Fibroblast of skin of right biceps (primary cell): ENCODE data around the gene KRT7.

Experiments used
- DNase-seq: peaks from one replicate; pipeline ENCODE4 v3.0.0-alpha.2; 2013

Gene KRT7

GRCh38 chr12:52212701-52213563 is 20.1 kb upstream of the KRT7 start:
- DNase-seq, result no peak

DNA sequence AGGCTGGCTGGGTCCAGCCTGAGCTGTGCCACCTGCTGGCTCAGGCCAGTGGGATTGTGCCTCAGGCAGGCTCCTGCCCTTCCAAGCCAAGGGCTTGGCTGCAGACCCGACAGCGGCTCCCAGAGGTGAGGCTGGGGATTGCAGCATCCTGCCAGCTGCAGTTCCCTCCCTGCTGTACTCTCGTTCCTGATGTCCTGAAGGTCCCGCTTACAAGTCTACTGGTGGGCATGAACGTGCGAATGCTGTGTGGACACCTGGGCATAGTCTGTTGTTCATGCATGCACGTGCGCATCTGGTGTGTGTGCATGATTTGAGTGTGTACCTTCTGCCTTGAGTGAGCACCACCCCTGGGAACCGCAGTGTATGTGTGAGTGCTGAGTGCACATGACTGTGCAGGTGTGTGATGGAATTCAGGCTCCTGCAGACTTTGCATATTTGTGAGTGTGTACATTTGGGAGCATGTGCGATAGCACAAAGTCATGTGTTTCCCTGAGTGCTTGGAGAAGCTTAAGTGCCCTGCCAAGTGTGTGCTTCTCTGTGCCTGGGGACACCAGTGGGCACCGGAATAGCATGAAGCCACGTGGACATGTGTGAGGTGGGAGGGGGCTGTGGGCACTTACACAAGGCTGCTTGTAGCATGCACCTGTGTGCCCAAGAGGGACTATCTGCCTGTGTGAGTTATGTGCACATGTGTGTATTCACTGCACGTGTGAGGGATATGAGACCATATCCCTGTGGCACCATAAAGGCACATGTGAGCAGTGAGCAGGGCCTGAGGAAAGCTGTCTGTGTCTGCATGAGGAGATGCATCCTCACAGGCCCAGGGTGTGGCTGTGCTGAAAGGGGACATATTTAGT is 19.3 kb upstream of the KRT7 start:
- DNase-seq, result peak; percentile 69

DNA sequence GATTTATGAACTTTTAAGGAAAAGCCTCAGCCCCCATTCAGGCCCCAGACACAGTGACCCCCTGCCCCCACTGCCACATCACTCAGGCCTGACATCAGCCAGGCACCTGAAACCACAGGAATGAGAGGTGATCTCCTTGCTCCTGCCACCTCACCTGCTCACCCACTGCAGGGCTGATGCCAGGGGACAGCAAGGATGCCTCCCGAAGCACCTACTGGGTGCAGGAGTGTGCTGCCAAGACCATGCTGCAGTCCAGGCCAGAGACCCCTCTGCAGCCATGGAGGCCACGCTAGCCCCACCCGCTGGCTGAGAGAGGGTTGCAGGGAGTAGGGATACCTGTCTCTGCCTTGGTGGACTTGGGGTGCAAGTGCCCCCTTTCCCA is 18.6 kb upstream of the KRT7 start:
- no peak for DNase-seq

- DNase-seq, result no peak
Measured at GRCh38 chr12:52215587-52216031, 17.4 kb upstream of the KRT7 start.

DNA sequence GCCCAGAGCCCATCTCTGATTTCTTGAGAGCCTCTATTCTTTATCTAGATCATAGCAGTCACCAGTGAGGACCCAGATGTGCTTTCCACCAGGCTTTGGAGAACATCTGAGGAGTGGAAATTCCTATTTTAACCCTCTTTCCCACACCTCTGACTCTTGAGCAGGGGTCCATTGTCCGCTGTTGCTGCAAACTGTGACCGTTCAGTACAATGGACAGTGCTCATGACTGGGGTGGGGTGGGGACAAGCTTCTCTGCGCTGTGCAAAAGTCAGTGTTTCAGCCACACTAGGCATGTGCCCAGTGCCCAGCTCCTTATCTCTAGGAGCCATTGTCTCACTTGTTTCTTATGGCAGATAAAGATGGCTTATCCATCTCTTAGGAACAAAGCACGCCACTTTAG is 16.9 kb upstream of the KRT7 start:
- DNase-seq, result no peak

- no peak for DNase-seq
Measured at GRCh38 chr12:52216807-52217206, 16.2 kb upstream of the KRT7 start.

- no peak for DNase-seq
Measured at GRCh38 chr12:52217223-52217622, 15.8 kb upstream of the KRT7 start.

DNA sequence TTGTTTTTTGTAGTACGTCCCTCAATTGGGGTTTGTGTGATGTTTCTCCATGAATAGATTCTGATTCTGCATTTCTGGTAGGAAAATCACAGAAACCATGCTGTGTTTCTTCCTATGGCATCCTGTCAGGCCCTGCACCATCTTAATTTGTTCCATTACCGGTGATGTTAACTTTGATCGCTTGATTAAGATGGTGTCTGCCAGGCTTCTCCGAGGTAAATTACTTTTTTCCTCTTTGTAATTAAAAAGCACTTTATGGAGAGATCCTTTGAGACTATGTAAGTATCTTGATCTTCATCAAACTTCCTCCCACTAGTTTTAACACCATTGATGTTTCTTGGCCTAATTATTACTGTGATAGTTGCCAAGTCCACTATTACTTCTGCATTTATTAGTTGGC is 15.0 kb upstream of the KRT7 start:
- DNase-seq, result no peak

DNA sequence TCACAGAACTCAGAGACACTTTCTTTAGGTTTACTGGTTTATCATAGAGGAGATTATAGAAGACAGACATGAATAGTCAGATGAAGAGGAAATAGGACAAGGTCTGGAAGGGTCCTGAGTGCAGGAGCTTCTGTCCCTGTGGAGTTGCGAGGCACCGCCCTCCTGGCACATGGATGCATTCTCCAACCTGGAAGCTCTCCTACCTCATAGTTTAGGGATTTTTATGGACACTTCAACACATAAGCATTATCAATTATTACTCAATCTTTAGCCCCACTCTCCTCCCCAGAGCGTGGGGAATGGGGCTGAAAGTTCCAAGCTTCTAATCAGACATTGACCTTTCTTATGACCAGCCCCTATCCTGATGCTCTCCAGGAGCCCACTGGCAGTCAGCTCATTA is 12.6 kb upstream of the KRT7 start:
- DNase-seq, result no peak

DNA sequence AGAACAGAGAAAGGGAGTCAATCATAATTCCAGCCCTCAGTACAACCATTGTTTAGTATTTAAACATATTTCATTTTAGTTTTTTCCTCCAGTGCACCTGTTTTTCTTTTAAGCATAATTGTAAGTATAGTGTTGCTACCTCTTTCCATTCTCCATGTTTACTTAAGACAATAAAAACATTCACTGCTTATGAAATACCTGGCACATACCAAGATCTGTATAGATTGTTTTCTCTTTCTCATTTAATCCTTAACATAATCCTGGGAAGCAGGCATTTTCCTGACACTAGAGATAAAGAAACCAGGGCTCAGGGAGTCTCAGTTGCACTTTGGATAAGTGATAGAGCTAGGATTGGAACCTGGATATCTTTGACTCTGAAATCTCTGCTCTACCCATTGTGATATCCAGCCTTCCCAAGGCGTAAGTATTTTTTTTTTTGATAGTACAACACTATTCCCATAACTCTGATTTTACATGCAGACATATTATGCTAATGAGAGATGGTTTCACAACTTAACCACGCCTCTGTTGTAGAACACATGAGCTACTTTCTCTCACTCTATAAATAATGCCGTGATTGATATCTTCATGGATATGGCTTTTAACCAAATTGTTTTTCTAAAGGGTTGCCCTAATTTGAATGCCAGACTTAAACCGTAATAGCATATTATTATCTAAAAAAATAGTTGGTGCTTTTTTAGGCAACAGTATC is 11.8 kb upstream of the KRT7 start:
- no peak for DNase-seq

DNA sequence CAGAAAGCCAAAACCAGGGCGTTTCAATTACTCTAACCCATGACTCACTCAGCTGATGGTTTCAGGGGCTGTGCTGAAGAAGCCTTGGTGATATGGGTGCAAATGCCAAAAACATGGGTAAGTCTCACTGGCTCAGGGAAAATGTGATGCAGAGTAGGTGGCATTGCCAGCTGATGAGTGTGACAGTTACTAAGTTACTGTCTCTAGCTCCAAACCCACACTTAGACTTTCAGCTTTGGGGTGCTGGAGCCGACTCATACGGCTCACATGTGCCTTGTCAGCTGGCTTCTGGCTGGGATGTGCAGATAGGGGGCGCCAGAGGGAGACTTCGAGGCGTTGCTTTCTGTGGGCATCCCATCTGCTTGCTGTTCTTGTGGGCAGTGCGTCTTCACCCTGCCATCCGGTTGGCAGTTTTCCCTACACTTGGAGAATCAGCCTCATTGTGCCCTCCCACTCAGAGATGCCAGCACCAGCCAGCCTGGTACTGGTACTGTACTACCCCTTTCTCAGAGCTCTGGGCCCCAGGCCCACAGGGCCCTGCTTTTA is 11.1 kb upstream of the KRT7 start:
- no peak for DNase-seq

DNA sequence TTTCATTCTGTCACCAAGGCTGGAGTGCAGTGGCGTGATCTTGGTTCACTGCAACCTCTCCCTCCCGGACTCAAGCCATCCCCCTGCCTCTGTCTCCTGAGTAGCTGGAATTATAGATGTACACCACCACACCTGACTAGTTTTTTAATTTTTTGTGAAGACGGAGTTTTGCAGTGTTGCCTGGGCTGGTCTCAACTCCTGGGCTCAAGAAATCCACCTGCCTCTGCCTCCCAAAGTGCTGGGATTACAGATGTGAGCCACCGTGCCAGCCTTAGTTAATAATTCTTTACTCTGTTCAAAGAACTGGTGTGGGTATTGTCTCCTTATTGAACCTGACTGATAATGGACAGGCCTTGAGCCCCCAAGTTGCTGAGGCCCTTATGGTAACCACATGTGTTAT is 10.4 kb upstream of the KRT7 start:
- no peak for DNase-seq

- DNase-seq, result no peak
Measured at GRCh38 chr12:52223406-52224039, 9.5 kb upstream of the KRT7 start.

GRCh38 chr12:52224151-52224550 is 8.9 kb upstream of the KRT7 start:
- DNase-seq, result peak; percentile 69

DNA sequence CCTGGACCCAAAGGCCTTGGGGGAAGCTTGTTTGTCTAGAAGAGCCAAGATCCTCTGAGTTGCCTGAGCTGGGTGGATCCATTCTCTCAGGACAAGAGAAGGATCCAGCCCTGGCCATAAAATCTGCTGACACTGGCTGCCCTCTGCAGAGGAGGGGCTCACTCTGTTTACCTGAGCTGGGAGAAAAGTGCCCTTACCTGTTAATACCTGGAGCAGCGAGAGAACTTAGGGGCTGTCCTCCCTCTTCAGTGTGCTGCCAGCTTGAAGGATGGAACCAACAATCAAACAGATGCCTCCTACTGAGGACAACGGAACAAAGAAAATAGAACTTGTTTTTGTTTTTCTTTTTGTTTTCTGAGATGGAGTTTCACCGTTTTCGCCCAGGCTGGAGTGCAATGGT is 7.3 kb upstream of the KRT7 start:
- DNase-seq, result no peak

- DNase-seq, result no peak
Measured at GRCh38 chr12:52226446-52226845, 6.6 kb upstream of the KRT7 start.

- DNase-seq, result no peak
Measured at GRCh38 chr12:52227606-52228166, 5.4 kb upstream of the KRT7 start.

GRCh38 chr12:52228366-52228765 is 4.7 kb upstream of the KRT7 start:
- peak; percentile 61 for DNase-seq

- no peak for DNase-seq
Measured at GRCh38 chr12:52228931-52229330, 4.1 kb upstream of the KRT7 start.

GRCh38 chr12:52229836-52230343 is 3.2 kb upstream of the KRT7 start:
- DNase-seq, result no peak

DNA sequence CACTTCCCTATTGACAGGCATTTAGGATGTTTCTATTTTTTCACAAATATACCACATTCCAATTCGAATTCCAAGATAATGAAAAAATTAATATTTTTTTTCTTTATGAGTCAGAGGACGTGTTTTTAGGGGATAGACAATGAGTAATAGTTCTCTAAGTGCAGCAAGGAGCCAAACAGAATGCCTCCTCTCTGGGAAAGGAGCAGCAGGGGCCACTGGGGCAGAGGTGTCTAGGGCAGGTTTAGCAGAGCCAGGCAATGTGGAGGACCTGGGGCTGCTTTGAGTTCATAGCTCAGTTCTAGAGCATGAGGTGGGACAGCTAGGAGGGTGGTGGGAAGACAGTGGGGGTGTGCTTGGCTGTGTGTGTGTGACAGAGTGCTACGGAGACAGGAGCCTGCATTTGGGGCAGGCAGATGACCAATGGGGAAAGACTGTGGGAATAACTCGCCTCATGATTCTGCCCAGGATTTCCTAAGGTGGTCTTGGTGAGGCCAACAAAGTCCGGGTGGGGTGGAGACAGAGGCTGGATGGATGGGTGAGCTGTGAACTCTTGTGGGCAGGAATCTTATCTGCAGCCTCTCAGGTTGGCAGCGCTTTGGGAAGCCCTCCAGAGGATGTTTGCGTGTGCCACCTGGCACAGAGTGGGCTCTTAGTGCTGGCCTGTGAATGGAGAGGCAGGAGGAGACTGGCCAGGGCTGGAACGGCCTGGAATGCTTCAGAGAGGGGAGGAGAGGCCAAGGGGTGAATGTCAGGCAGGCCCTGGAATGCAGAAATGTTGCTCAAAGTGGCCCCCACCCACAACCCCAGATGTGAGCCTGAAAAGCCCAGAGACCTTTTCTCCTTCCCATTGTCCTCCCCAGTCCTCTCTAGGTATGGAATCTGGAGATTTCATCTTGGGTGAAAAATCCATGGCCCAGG is 2.4 kb upstream of the KRT7 start:
- peak; percentile 95 for DNase-seq
